HG02759 (cell line): ENCODE measurements around the gene KANK4.

Experiments
- ATAC-seq: cut with Tn5 transposase; IDR thresholded peaks from one replicate; pipeline ENCODE4 v1.9.1; 2021; ENCODE audit warnings: mild to moderate bottlenecking, moderate library complexity; ENCODE audit not compliant: unreplicated experiment

Gene KANK4

GRCh38 chr1:62307895-62308492 is 11.2 kb downstream of the KANK4 start:
- no peak for ATAC-seq

- no peak for ATAC-seq
Measured at GRCh38 chr1:62307446-62307845, 11.8 kb downstream of the KANK4 start.

DNA sequence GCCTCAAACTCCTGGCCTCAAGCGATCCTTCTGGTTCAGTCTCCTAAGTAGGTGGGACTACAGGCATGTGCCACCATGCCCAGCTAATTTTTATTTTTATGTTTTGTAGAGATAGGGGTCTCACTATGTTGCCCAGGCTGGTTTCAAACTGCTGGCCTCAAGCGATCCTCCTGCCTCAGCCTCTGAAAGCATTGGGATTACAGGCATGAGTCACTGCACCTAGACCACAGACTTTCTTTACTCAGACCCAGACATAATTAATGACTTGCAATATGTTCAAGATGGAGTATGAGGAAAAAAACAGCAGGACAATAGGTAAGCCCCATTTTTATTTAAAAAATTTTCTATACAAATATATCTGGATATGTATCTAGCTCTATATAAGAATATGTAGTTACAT is 13.2 kb downstream of the KANK4 start:
- ATAC-seq, result no peak

GRCh38 chr1:62304975-62305374 is 14.3 kb downstream of the KANK4 start:
- ATAC-seq, result no peak

- ATAC-seq, result no peak
Measured at GRCh38 chr1:62304515-62304914, 14.7 kb downstream of the KANK4 start.

- no peak for ATAC-seq
Measured at GRCh38 chr1:62301726-62302390, 17.4 kb downstream of the KANK4 start.

GRCh38 chr1:62299426-62300200 is 19.6 kb downstream of the KANK4 start:
- no peak for ATAC-seq

- peak; percentile 74 for ATAC-seq
Measured at GRCh38 chr1:62295921-62296491, 23.2 kb downstream of the KANK4 start.

- no peak for ATAC-seq
Measured at GRCh38 chr1:62294261-62294660, 25.0 kb downstream of the KANK4 start.

- ATAC-seq, result no peak
Measured at GRCh38 chr1:62288662-62289061, 30.6 kb downstream of the KANK4 start.

GRCh38 chr1:62288224-62288623 is 31.0 kb downstream of the KANK4 start:
- ATAC-seq, result no peak

- no peak for ATAC-seq
Measured at GRCh38 chr1:62286786-62287224, 32.4 kb downstream of the KANK4 start.

DNA sequence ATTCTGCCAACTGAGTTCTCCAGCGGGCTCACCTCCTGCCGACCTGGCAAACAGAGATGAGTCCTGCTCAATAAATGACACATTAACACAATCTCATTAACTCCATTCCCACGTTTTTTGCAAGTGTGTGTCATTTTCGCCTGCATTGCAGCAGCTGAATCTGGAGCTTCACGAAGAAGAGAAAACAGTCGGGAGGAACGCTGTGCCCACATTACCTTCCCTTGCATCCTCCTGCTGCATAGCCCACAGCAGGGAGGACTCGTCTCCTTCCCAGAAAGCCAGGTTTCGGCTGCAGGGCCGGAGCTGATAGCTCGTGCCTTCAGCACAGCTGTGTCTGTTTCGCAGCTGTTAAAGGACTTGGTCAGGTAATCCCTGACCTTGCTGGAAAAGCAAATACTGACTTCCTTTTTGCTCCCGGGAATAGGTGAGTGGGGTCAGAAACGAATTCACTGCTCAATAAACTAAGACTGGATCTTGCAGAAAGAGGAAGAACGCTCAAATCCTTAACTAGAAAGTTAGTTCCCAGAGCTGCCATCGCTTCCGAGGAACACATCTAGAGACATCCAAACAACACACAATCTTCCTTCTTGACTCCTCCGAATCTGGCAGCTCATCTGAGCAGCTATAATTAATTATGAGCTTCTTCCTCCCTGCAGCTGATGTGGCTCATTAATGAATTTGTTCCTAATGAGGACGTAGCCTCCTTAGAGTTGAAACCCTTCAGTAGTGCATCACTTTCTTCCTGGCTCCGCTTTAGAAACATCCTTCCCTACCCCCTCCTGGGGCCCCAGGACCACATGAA is 33.0 kb downstream of the KANK4 start:
- ATAC-seq, result no peak

DNA sequence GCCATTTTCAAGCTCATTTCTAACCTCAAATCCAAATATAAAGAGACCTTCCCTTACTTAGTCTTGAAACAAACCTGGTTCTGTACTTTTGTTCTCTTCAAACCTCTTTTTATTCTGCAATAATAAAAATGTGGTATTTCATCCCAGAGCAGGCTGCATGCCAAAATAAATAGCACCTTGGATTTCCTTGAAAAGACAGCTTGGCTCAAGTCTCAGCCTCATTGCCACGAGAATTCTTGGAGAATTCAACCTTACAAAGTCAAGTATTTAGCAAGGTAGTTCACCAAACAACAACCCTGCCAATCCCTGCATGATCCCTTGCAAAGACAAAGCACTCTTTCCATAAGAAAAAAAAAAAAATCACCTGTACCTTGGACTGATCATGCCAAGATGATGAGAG is 33.8 kb downstream of the KANK4 start:
- ATAC-seq, result no peak

- no peak for ATAC-seq
Measured at GRCh38 chr1:62283986-62284385, 35.2 kb downstream of the KANK4 start.

DNA sequence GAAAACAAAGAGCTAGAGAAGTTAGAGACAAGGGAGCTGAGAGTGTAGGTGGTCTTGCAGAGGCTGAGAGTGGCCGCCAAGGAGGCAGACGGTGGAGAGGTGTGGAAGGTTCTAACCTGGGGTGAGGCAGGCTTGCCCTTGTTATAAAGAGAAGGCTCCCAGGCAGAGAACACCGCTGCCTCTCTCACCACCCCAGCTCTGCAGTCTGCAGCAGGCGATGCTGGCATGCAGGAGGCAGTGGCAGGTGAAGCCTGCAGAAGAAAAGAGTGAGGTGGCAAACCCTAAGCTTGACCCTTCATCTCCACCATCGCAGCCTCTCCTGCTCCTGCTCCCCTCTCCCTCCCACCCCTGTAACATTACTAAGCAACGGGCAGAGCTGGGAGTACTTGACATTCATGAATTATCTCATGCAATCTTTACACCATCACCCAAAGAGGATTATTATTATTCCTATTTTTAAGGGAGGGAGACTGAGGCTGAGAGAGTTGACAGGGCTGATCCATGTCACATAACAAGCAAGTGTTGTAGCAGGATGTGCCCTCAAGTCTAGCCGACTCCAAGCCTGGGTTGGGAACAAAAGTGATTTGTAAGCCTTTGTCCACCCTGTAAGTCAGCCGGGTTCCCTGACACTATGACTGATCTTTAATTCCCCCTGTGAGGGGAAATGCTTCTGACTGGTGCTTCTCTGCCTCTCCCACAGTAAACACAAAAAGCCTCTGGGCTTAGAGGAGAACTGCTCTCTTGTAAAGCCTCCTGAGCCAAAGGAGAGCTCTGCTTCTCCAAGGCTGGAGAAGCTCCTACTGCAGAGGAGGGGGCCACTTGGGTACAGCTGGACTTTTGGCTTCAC is 36.1 kb downstream of the KANK4 start:
- ATAC-seq, result no peak

DNA sequence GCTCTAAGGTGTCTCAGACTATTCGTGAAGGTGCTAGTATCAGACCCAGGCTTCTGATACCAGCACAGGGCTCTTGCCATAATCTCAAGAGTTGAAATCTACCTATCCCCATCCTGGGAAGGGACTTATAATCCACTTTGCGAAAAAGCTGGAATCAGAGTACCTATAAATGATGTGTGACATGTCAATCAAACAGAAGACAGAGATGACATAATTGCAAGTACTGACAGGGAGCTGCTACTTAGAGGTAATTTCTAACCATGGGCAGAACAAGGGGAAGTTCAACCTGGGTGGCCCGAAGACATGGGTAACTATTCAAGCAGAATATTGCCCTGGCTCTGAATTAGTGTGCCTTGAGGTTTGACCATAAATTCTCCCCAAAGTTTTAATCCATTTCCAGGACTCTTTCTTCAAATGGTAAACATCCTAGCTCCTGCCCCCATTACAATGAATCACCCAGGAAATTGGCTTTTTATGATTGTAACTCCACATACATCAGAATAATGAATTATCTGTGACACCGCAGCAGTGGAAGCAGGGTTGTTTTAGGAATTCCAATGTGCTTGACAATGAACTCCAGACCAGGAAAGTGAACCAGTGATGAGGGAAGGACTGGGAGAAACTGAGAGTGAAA is 37.2 kb downstream of the KANK4 start:
- no peak for ATAC-seq

DNA sequence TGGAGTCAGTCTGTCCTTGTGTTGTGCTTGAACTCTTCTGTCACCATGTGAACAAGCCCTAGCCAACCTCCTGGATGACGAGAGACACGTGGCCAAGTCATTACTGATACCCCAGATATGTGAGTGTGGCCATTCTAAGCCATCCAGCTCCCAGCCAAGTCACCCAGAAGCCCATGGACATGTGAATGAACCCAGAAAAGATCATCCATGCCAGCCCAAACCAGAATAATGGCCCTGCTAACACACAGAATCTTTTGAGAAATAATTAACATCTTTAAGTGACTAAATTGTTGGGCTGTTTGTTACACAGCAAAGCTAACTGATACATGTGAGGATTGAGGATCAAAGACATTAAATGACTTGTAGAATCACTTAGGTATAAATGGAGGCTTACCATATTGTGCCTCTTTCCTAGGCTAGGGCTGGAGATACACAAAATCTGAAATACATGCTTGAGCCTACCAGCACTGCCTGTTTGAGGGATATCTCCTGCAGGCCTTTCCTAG is 38.2 kb downstream of the KANK4 start:
- ATAC-seq, result no peak

GRCh38 chr1:62280150-62280549 is 39.1 kb downstream of the KANK4 start:
- ATAC-seq, result no peak
